Keratinocyte (primary cell): ENCODE data around the gene SH2B3.

Experiments used
- CTCF ChIP-seq, 3 experiments: IDR thresholded peaks in 1 of 3; conservative IDR thresholded peaks in 1 of 3; optimal IDR thresholded peaks in 1 of 3; 2 replicates in 2 of 3; 3 replicates in 1 of 3; pipeline versions ENCODE3 to v1.5.1; 2011; ENCODE audit warnings: low read length in 3 of 3, mild to moderate bottlenecking in 3 of 3, moderate library complexity in 2 of 3, control low read depth in 1 of 3, inconsistent platforms in 1 of 3; ENCODE audit not compliant: insufficient read depth in 2 of 3; ENCODE audit errors: extremely low read depth in 1 of 3
- EZH2 ChIP-seq: IDR thresholded peaks from one replicate; pipeline ENCODE4 v1.6.1; 2012; ENCODE audit warnings: inconsistent platforms, mild to moderate bottlenecking, low read length, moderate library complexity

DNA sequence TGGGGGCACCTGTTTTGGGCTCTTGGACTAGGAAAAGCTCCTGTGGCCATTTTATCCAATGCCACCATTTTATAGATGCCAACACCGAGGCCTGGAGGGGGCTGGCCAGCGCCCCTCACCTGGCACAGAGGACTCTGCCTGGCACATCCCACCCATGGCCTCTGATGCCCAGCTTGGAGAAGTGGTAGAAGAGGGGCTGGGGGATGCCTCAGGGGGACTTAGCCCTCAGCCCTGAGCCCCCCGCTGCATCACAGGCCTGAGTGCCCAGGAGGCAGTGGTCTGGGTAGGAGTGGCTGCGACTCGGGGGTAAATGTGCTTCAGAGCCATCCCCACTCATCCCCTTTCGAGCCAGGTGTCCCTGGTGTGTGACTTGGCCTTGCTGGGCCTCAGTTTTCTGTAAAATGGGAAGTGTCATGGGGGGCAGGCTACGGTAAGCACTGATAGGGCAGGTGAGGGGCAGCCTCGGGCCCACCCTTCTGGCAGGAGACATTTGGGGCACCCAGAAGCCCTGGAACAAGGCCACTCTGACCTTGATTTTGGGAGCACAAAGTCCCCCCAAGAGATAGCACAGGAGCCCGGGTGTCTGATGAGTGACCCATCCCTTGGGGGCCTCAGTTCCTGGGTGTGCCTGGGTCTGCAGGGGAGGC is 22.5 kb downstream of the SH2B3 start:
- TF ChIP-seq CTCF (optimal IDR thresholded peaks at IDR 0.05 in 1 of 3, IDR thresholded peaks at IDR 0.05 in 1 of 3, conservative IDR thresholded peaks at IDR 0.05 in 1 of 3; ENCODE audit: extremely low read depth in 1 of 3, insufficient read depth in 2 of 3, low read length in 3 of 3) (no peak), EZH2 (no peak)
